ENCODE results near the gene SLC9A4.

Gene SLC9A4

GRCh38 chr2:102432386-102432785, 40.6 kb upstream of the SLC9A4 start:
- no peak for TF ChIP-seq CTCF (conservative IDR thresholded peaks at IDR 0.05; ENCODE audit: low read depth, low read length)
- DNase-seq (ENCODE audit: low read depth) = no peak

GRCh38 chr2:102433973-102434654, 38.9 kb upstream of the SLC9A4 start:
- no peak for TF ChIP-seq CTCF (conservative IDR thresholded peaks at IDR 0.05; ENCODE audit: low read depth, low read length)
- H3K4me3 ChIP-seq (ENCODE audit: low read depth, low read length) = no peak overlapping the region
- no peak for DNase-seq (ENCODE audit: low read depth)

More at GRCh38 chr2:102432386-102432785, 40.6 kb upstream of the SLC9A4 start:
- H3K4me3 ChIP-seq (ENCODE audit: low read depth, low read length) = no peak overlapping the region

GRCh38 chr2:102434655-102435381, 38.2 kb upstream of the SLC9A4 start:
- H3K4me3 ChIP-seq (ENCODE audit: low read depth, low read length) = no peak overlapping the region
- TF ChIP-seq CTCF (conservative IDR thresholded peaks at IDR 0.05; ENCODE audit: low read depth, low read length) = no peak
- DNase-seq (ENCODE audit: low read depth) = peak; percentile 14

- DNase-seq (ENCODE audit: low read depth) = no peak
- H3K4me3 ChIP-seq (ENCODE audit: low read depth, low read length) = no peak overlapping the region
- TF ChIP-seq CTCF (conservative IDR thresholded peaks at IDR 0.05; ENCODE audit: low read depth, low read length) = no peak
These were observed 37.3 kb upstream of the SLC9A4 start for GRCh38 chr2:102435741-102436140.

GRCh38 chr2:102436323-102436722, 36.7 kb upstream of the SLC9A4 start:
- DNase-seq (ENCODE audit: low read depth) = peak; percentile 74
- TF ChIP-seq CTCF (conservative IDR thresholded peaks at IDR 0.05; ENCODE audit: low read depth, low read length) = no peak
- no peak overlapping the region for H3K4me3 ChIP-seq (ENCODE audit: low read depth, low read length)

GRCh38 chr2:102437122-102437521, 35.9 kb upstream of the SLC9A4 start:
- DNase-seq (ENCODE audit: low read depth) = no peak
- no peak for TF ChIP-seq CTCF (conservative IDR thresholded peaks at IDR 0.05; ENCODE audit: low read depth, low read length)
- no peak overlapping the region for H3K4me3 ChIP-seq (ENCODE audit: low read depth, low read length)
